DLD1 (cell line): ENCODE data around the gene CCDC120.

Source experiments
- in situ Hi-C: cut with HindIII; loops from 2 replicates; pipeline ENCODE4 v1.10.0; 2017; ENCODE audit warnings: low sequenced_read_pairs

Gene CCDC120

DNA sequence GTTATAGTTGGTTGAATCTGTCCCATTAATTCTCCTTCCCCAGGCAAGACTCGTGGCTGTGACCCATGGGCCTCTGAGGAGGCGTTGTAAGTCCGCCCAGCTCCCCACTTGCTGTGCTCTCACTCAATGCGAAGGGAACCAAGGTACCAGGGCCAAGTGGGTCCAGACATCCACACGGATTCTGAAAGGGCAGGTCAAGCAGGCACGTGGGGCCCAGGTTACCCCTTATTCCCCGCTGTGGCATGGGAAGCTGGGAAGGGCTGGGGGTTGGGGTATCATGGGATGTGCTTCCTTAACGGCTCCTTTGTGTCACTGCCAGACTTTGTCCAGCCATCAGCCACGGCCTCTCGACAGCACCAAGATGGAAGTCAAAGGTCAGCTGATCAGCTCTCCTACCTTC is 3.1 kb downstream of the CCDC120 start:
- in situ Hi-C loops: no loop called here

DNA sequence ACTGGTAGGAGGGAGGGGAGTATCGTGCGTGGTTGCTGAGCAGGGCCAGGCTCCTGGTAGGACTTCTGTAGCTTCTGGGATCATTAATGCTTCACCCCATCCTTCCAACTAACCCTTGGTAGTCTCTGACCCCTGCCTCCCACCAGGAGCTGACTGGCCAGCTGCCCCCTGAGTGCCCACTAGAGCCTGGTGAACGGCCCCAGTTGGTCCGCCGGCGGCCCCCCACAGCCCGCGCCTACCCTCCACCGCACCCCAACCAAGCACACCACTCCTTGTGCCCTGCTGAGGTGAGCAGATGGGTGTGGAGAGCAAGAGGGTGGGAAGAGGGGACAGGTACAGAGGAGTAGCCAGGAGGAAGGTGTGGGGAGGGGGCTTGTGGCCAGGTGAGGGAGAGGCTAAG is 4.9 kb downstream of the CCDC120 start:
- in situ Hi-C loops: no loop called here

DNA sequence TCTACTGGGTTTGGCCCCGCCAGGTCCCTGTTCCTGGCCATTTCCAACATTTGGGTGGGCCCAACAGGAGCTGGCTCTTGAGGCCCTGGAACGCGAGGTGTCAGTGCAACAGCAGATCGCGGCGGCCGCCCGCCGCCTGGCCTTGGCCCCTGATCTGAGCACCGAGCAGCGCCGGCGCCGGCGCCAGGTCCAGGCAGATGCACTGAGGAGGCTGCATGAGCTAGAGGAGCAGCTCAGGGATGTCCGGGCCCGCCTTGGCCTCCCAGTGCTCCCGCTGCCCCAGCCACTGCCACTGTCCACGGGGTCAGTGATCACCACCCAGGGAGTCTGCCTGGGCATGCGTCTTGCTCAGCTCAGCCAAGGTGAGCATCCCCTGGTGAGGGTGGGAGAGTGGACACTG is 5.5 kb downstream of the CCDC120 start:
- in situ Hi-C loops: no loop called here

DNA sequence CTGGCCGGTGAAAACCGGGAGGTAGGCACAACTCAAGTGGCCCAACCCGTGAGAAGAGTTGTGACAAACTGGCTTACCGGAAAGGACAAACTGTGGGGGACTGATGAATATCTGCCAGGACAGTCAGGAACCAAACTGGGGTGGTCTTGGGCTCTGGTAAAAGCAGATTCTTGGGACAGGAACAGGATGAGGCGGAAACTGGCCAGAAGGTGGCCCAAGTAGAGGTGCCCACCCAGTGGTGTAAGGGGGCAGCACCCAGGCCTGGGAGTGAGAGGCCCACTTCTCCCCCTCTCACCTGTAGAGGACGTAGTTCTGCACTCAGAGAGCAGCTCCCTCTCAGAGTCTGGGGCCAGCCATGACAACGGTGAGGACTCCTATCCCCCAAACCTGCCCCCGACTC is 5.9 kb downstream of the CCDC120 start:
- in situ Hi-C loops: no loop called here

DNA sequence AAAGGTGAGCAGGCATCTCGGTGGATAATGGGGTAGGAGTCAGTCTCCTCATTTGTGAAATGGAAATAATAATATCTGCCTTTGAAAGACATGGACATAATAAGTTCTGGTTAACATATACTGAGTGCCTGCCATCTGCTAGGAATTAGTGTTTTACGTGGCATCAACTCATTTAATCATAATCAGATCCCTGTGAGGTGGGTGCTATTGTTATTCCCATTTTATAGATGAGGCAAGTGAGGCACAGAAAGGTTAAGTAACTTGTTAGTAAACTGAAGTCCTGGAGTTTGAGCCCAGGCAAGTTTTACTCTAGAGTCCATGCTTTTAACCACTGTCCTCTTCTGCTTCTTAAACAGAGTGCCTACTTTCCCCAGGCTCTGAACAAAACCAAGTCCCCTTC is 7.5 kb downstream of the CCDC120 start:
- in situ Hi-C loops: no loop called here

DNA sequence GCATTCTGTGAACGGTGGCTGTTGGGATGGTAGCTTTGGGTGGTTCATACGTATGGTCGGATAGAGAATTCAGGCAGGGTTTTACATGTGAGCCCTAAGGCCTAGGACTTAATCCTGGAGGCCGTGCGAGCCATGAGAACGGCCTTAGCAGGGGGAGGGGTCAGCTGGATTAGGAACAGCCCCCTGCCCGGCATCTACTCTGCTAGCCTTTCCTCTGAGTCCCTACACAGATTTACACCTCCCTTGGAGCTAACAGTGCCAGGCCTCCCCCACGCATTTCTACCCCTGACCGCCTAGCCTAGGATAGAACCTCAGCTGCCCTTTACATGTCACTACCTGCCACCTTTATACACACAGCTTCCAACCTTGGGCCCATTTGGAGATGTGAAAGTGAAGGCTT is 7.9 kb downstream of the CCDC120 start:
- in situ Hi-C loops: no loop called here

DNA sequence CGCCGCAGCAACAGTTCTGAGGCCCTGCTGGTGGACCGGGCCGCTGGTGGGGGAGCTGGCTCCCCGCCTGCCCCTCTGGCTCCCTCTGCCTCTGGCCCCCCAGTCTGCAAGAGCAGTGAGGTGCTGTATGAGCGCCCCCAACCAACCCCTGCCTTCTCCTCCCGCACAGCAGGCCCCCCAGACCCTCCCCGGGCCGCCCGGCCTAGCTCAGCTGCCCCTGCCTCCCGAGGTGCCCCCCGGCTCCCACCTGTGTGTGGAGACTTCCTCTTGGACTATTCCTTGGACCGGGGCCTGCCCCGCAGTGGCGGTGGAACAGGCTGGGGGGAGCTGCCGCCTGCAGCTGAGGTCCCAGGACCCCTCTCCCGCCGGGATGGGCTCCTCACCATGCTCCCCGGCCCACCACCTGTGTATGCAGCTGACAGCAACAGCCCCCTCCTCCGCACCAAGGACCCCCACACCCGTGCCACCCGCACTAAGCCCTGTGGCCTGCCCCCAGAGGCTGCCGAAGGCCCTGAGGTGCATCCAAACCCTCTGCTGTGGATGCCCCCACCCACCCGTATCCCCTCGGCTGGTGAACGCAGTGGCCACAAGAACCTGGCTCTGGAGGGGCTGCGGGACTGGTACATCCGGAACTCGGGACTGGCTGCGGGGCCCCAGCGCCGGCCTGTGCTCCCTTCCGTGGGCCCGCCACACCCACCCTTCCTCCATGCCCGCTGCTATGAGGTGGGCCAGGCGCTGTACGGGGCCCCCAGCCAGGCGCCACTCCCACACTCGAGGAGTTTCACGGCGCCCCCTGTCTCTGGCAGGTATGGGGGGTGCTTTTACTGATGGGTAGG is 8.7 kb downstream of the CCDC120 start:
- in situ Hi-C loops: no loop called here

DNA sequence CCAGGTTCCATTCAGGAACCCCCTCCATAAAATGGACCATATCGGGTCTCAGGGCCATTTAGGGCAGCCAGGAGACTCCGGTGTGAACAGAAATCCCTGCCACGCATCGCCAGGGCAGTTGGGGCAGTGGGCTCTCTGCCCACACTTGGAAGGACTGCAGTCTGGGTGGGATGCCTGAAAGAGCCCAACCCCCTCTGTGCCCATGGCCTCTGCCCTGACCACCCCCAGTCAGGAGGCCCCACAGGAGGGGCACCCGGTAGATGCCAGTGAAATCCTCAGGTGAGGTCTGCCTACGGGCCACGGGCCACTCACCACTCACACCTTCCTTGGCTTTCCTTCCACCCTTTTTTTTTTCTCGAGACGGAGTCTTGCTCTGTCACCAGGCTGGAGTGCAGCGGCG is 10.2 kb downstream of the CCDC120 start:
- in situ Hi-C loops: no loop called here

DNA sequence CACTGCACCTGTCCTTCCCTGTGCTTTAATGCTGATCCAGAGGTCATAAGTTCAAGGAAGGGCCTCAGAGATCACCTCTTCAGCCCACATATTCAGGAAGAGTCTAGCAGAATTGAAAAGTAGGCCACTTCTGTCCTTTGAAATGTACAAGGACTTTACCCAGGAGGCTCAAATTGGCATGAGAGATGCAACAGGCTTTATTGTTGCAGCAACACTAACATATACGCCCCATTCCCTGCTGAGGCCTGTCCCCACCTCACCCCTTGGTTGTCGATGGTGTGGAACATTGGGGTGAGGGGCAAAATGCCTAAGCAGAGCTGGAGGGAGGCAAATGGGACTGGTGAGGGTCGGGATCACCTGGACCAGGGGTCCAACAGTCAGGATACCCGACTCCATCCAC is 12.2 kb downstream of the CCDC120 start:
- in situ Hi-C loops: no loop called here

DNA sequence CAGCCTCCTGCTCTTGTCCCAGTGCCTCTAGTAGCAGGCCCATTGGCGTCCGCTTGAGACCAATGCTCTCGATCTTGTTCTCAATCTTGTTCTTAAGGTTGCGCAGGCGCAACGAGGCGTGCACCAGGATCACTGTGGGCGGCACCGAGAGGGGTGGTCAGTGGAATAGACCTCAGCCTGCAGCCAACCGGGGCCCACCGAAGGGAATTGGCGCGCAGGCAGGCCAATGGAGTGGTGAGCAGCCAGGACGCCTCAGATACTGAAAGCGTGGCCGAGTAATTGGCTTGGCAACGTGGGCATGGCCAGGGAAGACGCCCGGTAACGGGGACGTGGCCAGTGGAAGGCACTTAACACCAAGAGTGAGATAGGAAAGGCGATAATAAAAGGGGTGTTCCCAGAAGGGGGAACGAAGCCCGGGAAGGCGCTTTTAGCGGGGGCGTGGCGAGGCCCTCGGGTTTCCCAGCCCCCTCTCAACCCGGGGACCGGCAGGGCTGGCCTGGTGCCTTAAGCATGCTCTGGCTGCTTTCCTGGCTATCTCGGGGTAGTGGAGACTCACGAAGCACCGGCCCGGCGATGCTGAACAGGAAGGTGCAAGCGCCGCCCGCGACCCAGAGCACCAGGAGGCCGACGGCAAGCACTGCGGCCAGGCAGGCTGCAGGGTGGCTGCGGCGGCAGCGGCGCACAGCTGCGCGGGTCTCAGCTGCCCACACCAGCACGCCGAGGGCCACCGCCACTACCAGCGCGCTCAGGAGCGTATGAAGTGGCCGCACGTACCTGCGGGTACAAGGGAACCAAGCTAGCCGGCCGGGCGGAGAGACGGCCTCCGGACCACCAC is 13.3 kb downstream of the CCDC120 start:
- in situ Hi-C loops: no loop called here

DNA sequence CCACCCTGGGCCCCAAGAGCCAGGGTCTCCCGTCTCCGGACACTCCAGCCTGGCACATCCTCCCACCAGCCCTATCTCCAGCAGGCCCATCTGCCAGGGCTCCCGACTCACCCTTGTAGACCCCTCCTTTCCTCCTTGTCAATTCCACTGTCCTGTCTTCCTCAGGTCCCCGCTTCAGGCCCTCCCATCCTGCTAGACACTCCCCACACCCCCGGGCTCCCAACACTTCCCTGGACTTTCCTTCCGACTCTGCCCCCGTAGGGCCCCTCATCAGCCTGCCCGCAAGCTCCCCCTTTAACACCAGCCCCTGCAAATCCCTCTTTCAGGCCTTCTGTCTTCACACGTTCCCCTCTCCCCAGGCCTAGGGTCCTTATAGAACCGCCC is 13.9 kb downstream of the CCDC120 start:
- in situ Hi-C loops: no loop called here

DNA sequence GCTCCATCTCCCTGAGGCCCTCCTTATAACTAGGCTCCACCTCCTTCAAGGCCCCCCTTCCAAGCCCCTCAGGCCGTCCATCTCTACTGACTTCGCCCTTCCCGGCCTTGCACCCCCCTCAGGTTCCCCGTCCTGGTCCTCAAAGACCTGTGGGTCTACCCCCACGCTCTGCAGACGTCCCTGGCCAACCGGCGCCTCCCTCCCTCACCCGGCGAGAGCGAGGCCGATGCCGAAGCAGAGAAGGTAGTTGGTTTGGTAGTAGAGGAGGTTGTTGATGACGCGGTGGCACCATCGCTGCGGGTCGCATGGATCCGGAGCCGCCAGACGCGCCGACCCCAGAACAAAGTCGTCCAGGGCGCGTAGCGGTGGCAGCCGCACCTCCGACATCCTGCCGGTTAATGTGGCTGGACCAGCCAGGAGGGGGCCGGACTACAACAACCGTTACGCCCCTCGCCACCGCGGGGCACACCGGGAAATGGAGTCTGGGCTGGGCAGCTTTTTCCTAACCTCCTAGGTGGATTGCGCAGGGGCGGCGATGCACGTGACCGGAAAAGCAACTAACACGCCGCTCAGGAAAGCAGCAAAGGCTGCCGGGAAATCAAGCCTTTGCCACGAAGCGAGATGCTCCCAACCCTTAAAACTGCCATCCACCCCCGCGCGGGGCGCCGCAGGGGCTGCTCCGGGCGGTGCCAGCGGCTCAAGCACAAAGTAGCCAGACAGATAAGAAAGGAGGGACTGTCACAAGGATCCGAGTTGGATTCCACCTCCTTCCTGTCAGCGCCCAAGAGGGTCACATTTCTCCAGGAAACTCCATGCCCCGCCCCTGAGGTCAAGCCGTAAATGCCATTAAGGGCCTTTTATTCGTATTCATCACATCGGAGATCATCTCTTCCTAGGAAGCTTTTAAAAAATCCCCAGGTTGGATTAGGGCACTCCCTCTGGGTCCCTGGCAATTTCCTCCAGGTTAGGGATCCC is 15.1 kb downstream of the CCDC120 start, which contains the start of gene PRAF2:
Gene PRAF2, minus strand, starts transcription at position 402 of the 975 bp plus-strand sequence. Its CDS starts 15 bp downstream, at position 387.
- in situ Hi-C loops: no loop called here

DNA sequence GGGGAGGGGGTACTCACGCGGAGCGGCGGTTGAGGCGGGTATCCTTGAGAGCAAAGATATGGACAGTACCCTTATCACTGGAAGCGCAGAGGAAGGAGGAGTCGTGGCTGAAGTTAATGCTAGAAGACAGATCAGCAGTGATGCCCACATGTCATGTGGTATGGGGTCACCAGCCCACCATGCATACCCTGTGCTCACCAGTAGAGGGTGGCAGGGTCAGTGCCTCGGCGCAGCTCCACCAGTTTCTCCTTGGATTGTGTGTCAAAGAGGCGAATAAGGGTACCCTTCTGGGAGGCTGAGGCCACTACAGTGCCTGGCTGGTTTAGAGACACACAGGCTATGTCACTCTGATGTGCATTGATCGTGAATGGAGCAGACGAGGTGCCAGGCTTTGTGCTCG is 16.5 kb downstream of the CCDC120 start:
- in situ Hi-C loops: no loop called here

DNA sequence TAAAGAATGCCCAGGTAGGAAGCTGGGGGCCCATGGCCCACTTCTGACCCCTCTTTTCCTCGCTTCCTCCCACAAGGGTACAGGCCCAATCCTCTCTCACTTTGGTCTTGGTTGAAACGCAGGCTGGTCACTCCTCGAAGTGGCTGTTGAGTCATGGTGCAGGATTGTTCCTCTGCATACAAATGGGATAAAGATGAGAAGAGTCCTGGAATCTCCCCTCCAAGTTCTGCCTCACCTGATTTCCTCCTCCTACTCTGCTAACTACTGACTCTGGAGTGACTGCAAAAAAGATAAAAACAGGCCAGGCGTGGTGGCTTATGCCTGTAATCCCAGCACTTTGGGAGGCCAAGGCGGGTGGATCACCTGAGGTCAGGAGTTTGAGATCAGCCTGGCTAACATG is 19.1 kb downstream of the CCDC120 start:
- in situ Hi-C loops: no loop called here

DNA sequence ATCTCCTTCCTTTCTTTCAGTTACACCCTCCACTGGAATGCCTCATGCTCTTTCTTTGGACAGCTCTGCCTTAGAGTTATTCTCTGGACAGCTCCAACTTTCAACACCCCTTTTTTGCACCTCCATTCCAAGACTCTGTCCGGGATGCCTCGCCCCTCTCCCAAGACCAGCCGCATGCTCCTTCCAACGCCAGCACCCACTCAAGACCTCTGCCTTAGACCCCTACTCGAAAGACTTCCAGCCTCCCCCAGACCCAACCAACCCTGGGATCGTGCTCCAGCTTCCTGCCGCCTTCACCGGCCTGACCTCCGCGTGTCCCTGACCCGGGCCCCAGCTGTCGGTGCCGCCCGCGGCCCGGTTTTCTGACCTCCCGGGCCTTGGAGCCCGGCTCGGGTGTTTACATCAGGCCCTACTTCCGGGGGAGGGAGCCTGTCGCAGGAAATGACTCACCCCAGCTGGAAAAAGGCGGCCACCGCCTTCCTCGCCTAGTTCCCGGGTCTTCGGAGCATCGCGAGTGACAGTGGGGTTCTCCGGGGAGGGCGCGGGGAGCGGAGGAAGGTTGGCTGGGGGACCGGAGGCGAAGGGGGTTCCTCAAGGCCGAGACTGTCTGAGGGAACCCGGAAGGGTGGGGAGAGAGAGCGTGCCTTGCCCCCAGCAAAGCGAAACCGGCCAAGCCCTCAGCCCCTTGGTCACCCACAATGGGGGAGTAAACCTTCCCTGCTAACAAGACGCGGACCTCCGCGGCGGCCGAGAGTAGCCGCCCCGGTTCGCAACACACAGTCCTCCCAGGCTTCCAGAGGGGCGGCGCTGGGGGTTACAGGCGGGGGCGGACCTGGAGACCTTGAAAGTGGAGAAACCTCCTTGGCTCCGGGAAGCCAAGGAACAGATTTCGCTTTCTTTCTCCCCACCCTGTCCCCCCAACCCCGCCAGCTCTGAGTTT is 21.0 kb downstream of the CCDC120 start, which contains the start of gene WDR45:
Gene WDR45, minus strand, starts transcription at position 399 of the 940 bp plus-strand sequence. CDS start 1,792 bp downstream, outside the sequence.
- in situ Hi-C loops: no loop called here

DNA sequence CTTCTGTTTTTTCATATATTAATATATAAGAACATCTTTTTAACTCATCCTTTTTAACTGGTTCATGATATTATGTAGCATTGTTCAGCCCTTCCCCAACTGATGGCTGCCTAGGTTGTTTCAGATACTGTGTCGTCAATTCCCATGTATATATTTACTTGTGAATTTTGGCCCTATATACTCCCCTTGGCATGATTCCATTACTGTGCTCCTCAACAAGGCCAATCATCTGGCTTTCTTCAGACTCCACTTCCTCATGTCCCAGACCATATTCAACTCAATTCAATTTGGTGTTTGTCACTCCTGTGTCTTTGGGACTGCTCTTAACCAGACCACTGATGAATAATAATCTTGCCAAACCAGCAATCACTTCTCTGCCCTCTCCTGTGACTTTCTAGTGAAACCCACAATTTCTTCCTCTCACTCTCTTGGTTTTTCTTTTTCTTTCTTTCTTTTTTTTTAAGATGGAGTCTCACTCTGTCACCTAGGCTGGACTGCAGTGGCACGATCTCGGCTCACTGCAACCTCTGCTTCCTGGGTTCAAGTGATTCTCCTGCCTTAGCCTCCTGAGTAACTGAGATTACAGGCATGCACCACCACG is 23.6 kb downstream of the CCDC120 start:
- in situ Hi-C loops: no loop called here

DNA sequence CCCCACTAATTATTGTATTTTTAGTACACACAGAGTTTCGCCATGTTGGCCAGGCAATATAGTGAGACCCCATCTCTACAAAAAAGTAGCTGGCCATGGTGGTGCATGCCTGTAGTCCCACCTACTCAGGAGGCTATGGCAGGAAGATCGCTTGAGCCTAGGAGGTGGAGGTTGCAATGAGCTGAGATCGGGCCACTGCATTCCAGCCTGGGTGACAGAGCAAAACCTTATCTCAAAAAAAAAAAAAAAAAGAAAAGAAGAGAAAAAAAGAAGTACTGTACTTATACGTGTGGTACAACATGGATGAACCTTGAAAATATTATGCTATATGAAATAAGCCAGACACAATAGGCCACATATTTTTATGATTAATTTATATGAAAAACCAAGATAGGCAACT is 30.8 kb downstream of the CCDC120 start:
- in situ Hi-C loops: no loop called here

DNA sequence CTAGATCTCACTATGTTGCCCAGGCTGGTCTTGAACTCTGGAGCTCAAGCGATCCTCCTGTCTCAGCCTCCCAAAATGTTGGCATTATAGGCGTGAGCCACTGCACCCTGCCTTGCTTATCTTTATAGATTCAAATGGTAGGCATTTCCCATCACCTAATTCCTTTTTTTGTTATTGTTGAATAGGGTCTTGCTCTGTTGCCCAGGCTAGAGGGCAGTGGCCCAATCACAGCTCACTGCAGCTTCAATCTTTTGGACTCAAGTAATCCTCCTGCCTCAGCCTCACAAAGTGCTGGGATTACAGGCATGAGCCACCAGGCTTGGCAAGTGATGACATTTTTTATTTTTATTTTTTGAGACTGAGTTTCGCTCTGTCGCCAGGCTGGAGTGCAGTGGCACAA is 37.6 kb downstream of the CCDC120 start:
- in situ Hi-C loops: no loop called here
